Measurements from ENCODE around the gene GNG7. TPM values are rescaled to one million over a fixed set of nuclear protein-coding genes. Genes with fewer than 3 reads are reported as not detected.

Gene GNG7
- total RNA-seq, 4 donors from 2014 or later: 0.57 to 3.8 (median 1.6) TPM

GRCh38 chr19:2711172-2711874 is 8.8 kb upstream of the GNG7 start:
- peaks cover 0 to 6% (median 0%) of the 10 kb centered on the region in 4 donors for H3K27me3 ChIP-seq
- H3K4me1 ChIP-seq: no peaks in the 10 kb centered on the region
- TF ChIP-seq CTCF (IDR thresholded peaks at IDR 0.05): no peak
- no peak for TF ChIP-seq POLR2A (IDR thresholded peaks at IDR 0.05)
- intact Hi-C loops (cut with DNase I): no loop called here
- DNase-seq: no peak
- H3K4me3 ChIP-seq: no peak overlapping the region
- H3K27ac ChIP-seq: no peak overlapping the region
- H3K9me3 ChIP-seq: peaks cover 0 to 18% (median 5%) of the 10 kb centered on the region in 3 donors
- H3K36me3 ChIP-seq: no peaks in the 10 kb centered on the region
- 63 to 72% methylated on average over 12 to 17 of the region's 17 CpGs for WGBS, 2 donors

- WGBS, 2 donors: 94 to 95% methylated on average over 5 of the region's 5 CpGs
- Histone ChIP-seq H3K36me3 (no peaks in the 10 kb centered on the region), H3K9me3 (no peaks in the 10 kb centered on the region), H3K27me3 (peaks cover 0 to 10% (median 0%) of the 10 kb centered on the region in 4 donors), H3K4me1 (peaks cover 2 to 18% (median 6%) of the 10 kb centered on the region in 3 donors), H3K4me3 (no peak overlapping the region), H3K27ac (no peak overlapping the region)
- intact Hi-C loops (cut with DNase I): no loop called here
- TF ChIP-seq POLR2A (IDR thresholded peaks at IDR 0.05): no peak
- TF ChIP-seq CTCF (IDR thresholded peaks at IDR 0.05): no peak
- DNase-seq: no peak
These were observed 3.8 kb upstream of the GNG7 start for GRCh38 chr19:2706251-2706650.

- Histone ChIP-seq H3K27ac (no peak overlapping the region), H3K4me3 (no peak overlapping the region), H3K36me3 (no peaks in the 10 kb centered on the region), H3K4me1 (peaks cover 2 to 31% (median 6%) of the 10 kb centered on the region in 3 donors), H3K9me3 (no peaks in the 10 kb centered on the region), H3K27me3 (peaks cover 0 to 10% (median 0%) of the 10 kb centered on the region in 4 donors)
- intact Hi-C loops (cut with DNase I): no loop called here
- 85% methylated on average over 4 of the region's 6 CpGs; no CpG with 5 or more reads in 1 of the 2 donors for WGBS, 2 donors
- no peak for TF ChIP-seq POLR2A (IDR thresholded peaks at IDR 0.05)
- no peak for DNase-seq
These were observed 1.3 kb upstream of the GNG7 start for GRCh38 chr19:2703691-2704216.

- Histone ChIP-seq H3K27ac (peak overlapping the region in 2 of 4 donors; percentile 78 to 81), H3K4me1 (peaks cover 2 to 31% (median 6%) of the 10 kb centered on the region in 3 donors), H3K36me3 (no peaks in the 10 kb centered on the region), H3K4me3 (peak overlapping the region in 3 of 4 donors; percentile 63 to 77 (median 67)), H3K9me3 (no peaks in the 10 kb centered on the region), H3K27me3 (peaks cover 0 to 10% (median 0%) of the 10 kb centered on the region in 4 donors)
- DNase-seq: no peak
- TF ChIP-seq CTCF (IDR thresholded peaks at IDR 0.05) (no peak), POLR2A (IDR thresholded peaks at IDR 0.05) (no peak)
- 71 to 86% methylated on average over 5 of the region's 5 CpGs for WGBS, 2 donors
- intact Hi-C loops (cut with DNase I): no loop called here
These were observed 563 bp upstream of the GNG7 start for GRCh38 chr19:2703077-2703437.

- H3K4me1 ChIP-seq: peaks cover 2 to 32% (median 6%) of the 10 kb centered on the region in 3 donors
- no peaks in the 10 kb centered on the region for H3K9me3 ChIP-seq
- peak overlapping the region in 3 of 4 donors; percentile 75 to 81 (median 78) for H3K27ac ChIP-seq
- WGBS, 2 donors: 6 to 7% methylated on average over 9 of the region's 9 CpGs
- H3K27me3 ChIP-seq: peaks cover 0 to 10% (median 0%) of the 10 kb centered on the region in 4 donors
- no peaks in the 10 kb centered on the region for H3K36me3 ChIP-seq
- intact Hi-C loops (cut with DNase I): no loop called here
- H3K4me3 ChIP-seq: peak overlapping the region; percentile 33 to 77 (median 65)
- TF ChIP-seq POLR2A (IDR thresholded peaks at IDR 0.05): no peak
- no peak for TF ChIP-seq CTCF (IDR thresholded peaks at IDR 0.05)
- DNase-seq: no peak
These were observed 929 bp downstream of the GNG7 start for GRCh38 chr19:2701361-2702169.
